GM19193 (cell line): ENCODE data around the gene SNX5.
A peak's percentile ranks its signal among the peaks of the same experiment; 100 is the strongest.

ENCODE experiments used
- POLR2A ChIP-seq: IDR thresholded peaks from 4 replicates; pipeline ENCODE4 v1.6.1; 2011; ENCODE audit not compliant: insufficient read depth, insufficient read length; ENCODE audit errors: extremely low read depth

The SNX5 gene

GRCh38 chr20:17940224-17940971 is 28.2 kb downstream of the SNX5 start:
- no peak for TF ChIP-seq POLR2A

GRCh38 chr20:17939622-17940223 is 28.9 kb downstream of the SNX5 start:
- no peak for TF ChIP-seq POLR2A

- TF ChIP-seq POLR2A: peak; percentile 40
Observed at GRCh38 chr20:17938871-17939619, 29.5 kb downstream of the SNX5 start.

- no peak for TF ChIP-seq POLR2A
Observed at GRCh38 chr20:17936761-17937732, 31.5 kb downstream of the SNX5 start.

- TF ChIP-seq POLR2A: no peak
Observed at GRCh38 chr20:17936286-17936760, 32.3 kb downstream of the SNX5 start.

GRCh38 chr20:17935761-17936160 is 32.8 kb downstream of the SNX5 start:
- no peak for TF ChIP-seq POLR2A

GRCh38 chr20:17935186-17935585 is 33.4 kb downstream of the SNX5 start:
- no peak for TF ChIP-seq POLR2A

- TF ChIP-seq POLR2A: no peak
Observed at GRCh38 chr20:17934141-17934862, 34.3 kb downstream of the SNX5 start.

GRCh38 chr20:17933711-17934110 is 34.9 kb downstream of the SNX5 start:
- TF ChIP-seq POLR2A: no peak

GRCh38 chr20:17933121-17933520 is 35.5 kb downstream of the SNX5 start:
- TF ChIP-seq POLR2A: no peak

- TF ChIP-seq POLR2A: no peak
Observed at GRCh38 chr20:17932396-17932795, 36.2 kb downstream of the SNX5 start.

GRCh38 chr20:17931513-17931912 is 37.1 kb downstream of the SNX5 start:
- TF ChIP-seq POLR2A: no peak

GRCh38 chr20:17928633-17929311 is 39.8 kb downstream of the SNX5 start:
- TF ChIP-seq POLR2A: no peak
